Choroid plexus epithelial cell (primary cell): ENCODE data around the gene GRM8.

Experiments used
- DNase-seq: peaks from one replicate; pipeline ENCODE4 v3.0.0-alpha.2; 2010; ENCODE audit warnings: low read depth
- H3K4me3 ChIP-seq: 2 replicates; pipeline ENCODE4 v1.5.1; 2011; ENCODE audit warnings: low read depth, mild to moderate bottlenecking, control low read depth, low read length, moderate library complexity
- CTCF ChIP-seq: conservative IDR thresholded peaks from 2 replicates; pipeline ENCODE4 v1.5.1; 2011; ENCODE audit warnings: low read depth, mild to moderate bottlenecking, control low read depth, inconsistent platforms, low read length, moderate library complexity

Gene GRM8

GRCh38 chr7:126424985-126425384 lies 827.8 kb downstream of the GRM8 start:
- no peak overlapping the region for H3K4me3 ChIP-seq
- no peak for DNase-seq
- no peak for TF ChIP-seq CTCF

- TF ChIP-seq CTCF, result no peak
- DNase-seq, result no peak
Measured at GRCh38 chr7:126419047-126419446, 833.7 kb downstream of the GRM8 start.

GRCh38 chr7:126411821-126412383 lies 840.8 kb downstream of the GRM8 start:
- DNase-seq, result no peak
- no peak overlapping the region for H3K4me3 ChIP-seq
- no peak for TF ChIP-seq CTCF

More at GRCh38 chr7:126419047-126419446, 833.7 kb downstream of the GRM8 start:
- H3K4me3 ChIP-seq, result no peak overlapping the region

GRCh38 chr7:126411032-126411820 lies 841.5 kb downstream of the GRM8 start:
- no peak for TF ChIP-seq CTCF
- DNase-seq, result peak; percentile 21
- peak overlapping the region; percentile 14 for H3K4me3 ChIP-seq

GRCh38 chr7:126403040-126403439 lies 849.7 kb downstream of the GRM8 start:
- no peak for DNase-seq

GRCh38 chr7:126401918-126402317 lies 850.8 kb downstream of the GRM8 start:
- no peak for TF ChIP-seq CTCF
- DNase-seq, result no peak
- H3K4me3 ChIP-seq, result no peak overlapping the region

More at GRCh38 chr7:126403040-126403439, 849.7 kb downstream of the GRM8 start:
- no peak for TF ChIP-seq CTCF
- H3K4me3 ChIP-seq, result no peak overlapping the region
